H54 (cell line): ENCODE measurements around the gene IGFL1.
"Not testable (repeated sequence)": the region's sequence is repeated elsewhere in the genome, so short reads cannot be mapped to it uniquely, and the experiment has no call there.

Experiments used
- DNase-seq: peaks from one replicate; pipeline ENCODE4 v3.0.0; 2011; ENCODE audit warnings: low spot score, mixed read lengths; ENCODE audit not compliant: insufficient read length
- FAIRE-seq: peaks from 3 replicates; lab custom pipeline; 2011; peaks lifted over from hg19 to GRCh38; lab: Jason Lieb, UNC
- POLR2A ChIP-seq: IDR thresholded peaks from 2 replicates; pipeline ENCODE4 v1.6.1; 2011; ENCODE audit warnings: low read depth, mild to moderate bottlenecking, low read length

The IGFL1 gene

DNA sequence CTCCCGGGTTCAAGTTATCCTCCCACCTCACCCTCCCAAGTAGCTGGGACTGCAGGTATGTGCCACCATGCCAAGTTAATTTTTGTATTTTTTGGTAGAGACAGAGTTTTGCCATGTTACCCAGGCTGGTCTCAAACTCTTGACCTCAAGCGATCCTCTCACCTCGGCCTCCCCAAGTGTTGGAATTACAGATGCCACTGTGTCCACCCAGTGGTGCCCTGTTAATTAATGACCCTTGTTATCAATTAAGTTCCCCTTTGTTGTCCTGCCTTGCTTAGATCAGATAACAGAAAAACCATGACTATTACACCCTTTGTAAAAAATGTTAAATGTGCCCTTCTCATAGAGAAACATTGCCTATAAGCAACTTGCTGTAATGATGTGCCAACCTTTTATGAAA lies 34.4 kb upstream of the IGFL1 start:
- DNase-seq, result no peak
- no peak for FAIRE-seq
- TF ChIP-seq POLR2A, result no peak

GRCh38 chr19:46195919-46196318 lies 33.6 kb upstream of the IGFL1 start:
- not testable (repeated sequence) for FAIRE-seq

GRCh38 chr19:46196410-46197124 lies 33.0 kb upstream of the IGFL1 start:
- no peak for TF ChIP-seq POLR2A
- DNase-seq, result no peak
- FAIRE-seq, result no peak

More at GRCh38 chr19:46195919-46196318, 33.6 kb upstream of the IGFL1 start:
- DNase-seq, result not testable (repeated sequence)

- TF ChIP-seq POLR2A, result no peak
- no peak for FAIRE-seq
- no peak for DNase-seq
These were observed 32.0 kb upstream of the IGFL1 start for GRCh38 chr19:46197314-46198070.

DNA sequence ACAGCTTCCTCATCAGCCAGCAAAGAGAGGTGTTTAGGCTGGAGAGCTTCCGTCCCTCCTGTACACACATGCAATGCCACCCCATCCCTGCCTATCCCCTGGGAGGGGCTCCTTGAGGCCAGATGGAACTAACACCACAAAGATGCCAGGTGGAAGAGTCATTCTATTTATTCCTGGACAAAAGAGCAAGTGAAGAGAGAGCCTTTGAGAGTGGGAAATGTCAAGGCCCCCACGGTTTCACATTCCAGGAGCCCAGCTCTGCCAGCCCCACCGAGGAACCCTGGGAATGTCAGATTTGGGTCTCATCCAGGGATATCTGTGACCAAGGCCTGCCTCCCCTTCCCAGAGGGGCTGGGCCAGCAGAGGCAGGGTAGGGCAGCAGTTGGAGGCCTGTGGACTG lies 30.8 kb upstream of the IGFL1 start:
- DNase-seq (no peak), FAIRE-seq (no peak)
- no peak for TF ChIP-seq POLR2A

DNA sequence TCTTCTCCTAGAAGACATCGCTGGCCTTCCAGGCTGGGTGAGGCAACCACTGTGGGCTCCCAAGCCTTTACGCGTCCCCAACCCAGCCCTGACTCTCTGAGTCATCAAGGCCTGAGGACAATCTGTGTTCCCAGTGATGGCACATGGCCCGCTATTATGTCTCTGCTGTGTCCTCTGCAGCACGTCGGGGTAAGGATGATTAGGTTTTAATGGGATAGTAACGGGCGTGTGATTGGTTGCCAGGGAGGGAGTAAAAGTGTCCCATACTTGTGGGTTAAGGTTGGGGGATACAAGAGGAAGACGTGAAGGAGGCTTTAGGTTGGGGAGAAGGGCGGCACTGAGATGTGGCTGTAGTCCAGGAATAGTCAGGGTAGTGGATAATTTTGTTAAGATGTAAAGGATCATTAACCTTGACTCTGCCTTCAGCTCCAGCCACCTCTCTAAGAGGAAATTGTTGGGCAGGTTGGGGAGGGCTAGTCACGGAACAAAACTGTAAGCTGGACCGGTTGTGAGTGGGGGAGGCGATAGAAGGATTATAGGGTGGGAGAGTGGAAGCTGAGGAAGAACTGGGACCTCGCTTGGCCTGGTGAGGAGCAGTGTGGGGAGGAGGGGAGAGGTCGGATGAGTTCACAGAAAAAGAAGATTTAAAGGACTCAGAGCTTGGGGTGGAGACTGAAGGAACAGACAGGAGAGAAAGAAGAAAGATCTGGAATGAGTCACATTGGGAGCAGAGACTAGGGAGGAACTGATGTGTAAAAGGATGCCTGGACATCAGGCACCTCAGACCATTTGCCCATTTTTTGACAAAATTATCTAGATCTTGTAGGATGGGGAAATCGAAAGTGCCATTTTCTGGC lies 27.9 kb upstream of the IGFL1 start:
- DNase-seq (no peak), FAIRE-seq (no peak)
- TF ChIP-seq POLR2A, result no peak

GRCh38 chr19:46202426-46202825 lies 27.1 kb upstream of the IGFL1 start:
- DNase-seq, result no peak
- no peak for TF ChIP-seq POLR2A
- FAIRE-seq, result no peak

DNA sequence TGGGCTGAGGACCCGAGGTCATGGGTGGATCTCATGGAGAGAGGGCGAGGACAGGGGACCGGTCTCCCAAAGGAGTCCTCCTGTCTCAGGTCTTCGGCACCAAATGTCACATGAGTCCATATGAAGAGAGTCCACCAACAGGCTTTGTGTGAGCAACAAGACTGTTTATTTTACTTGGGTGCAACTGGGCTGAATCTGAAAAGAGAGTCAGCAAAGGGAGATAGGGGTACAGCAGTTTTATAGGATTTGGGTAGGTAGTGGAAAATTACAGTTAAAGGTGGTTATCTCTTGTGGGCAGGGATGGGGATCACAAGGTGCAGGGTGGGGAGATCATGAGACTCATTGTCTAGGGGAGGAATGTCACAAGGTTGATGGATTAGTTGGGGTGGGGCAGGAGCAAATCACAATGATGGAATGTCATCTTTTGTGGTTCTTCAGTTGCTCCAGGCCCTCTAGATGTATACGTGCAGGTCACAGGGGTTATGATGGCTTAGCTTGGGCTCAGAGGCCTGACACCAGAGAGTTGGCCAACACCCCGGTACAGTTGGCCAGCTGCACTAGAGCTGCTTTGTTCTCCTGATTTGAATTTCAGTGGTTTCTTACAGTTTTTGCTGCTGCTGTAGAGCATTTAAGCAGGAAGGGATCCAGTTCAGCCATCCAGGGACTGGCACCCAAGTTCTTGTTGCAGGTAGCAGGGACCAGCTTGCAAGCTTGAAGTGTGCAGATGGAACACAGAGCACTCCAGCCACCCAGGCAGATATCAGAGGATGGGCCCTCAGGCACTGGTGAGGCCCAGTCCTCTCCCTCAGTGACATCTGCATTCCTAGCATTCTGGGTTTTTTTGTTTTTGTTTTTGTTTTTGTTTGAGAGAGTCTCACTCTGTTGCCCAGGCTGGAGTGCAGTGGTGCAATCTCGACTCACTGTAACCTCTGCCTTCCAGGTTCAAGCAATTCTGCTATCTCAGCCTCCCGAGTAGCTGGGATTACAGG lies 26.4 kb upstream of the IGFL1 start:
- DNase-seq (no peak), FAIRE-seq (no peak)
- TF ChIP-seq POLR2A, result no peak

DNA sequence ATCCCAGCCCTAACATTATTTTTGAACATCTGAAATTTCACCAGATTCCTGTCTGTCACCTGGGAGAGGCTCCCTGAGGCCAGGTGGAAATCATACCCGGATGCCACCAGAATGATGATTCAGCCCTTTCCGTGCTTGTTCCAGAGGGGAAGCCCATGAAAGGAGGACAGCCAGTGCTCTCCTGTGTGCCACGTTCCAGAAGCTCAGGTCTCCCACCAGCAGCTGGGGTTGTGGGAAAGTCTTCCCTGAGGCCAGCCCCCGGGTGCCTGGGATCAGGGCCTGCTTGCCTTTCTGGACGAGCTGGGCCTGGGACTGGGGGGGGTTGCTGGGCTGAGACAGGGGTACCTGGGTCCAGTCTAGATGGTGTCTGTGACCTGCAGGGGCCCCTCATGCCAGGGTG lies 25.5 kb upstream of the IGFL1 start:
- FAIRE-seq (no peak), DNase-seq (no peak)
- TF ChIP-seq POLR2A, result no peak

DNA sequence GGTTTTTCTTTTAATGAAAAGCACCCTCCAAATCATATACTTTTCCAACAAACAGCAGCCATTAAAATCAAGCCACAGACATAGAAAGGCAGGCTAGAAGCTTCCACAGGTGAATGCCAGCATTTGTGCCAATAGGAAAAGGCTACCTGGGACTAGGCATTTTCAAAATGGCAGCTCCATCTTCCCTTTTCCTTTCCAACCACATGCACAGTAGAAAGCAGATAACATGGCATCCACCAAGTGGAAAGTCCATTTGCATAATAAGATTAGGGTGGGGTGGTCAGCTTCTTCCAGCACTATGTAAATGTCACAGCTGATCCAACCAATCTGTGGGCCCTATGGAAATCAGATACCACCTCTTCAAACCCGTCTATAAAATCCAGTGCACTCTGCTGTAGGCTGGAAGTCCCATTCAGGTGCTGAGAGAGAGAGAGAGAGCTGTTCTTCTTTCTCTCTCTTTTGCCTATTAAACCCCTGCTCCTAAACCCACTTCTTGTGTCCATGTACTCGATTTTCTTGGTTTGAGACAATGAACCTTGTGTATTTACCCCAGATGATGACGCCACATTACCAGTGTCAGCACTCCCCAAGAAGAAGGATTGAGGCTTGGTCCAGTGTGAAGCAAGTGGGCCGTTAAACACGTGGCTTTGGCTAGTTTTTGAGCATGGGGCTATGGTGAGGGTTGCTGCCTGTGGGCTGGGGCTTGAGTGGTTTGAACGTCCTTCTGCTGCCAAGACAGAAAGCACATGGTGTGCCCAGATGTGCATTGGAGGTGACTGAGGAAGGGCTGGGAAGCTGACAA lies 24.2 kb upstream of the IGFL1 start:
- FAIRE-seq, result no peak
- TF ChIP-seq POLR2A, result no peak
- no peak for DNase-seq

GRCh38 chr19:46206176-46206575 lies 23.4 kb upstream of the IGFL1 start:
- no peak for DNase-seq
- TF ChIP-seq POLR2A, result no peak
- FAIRE-seq, result no peak

DNA sequence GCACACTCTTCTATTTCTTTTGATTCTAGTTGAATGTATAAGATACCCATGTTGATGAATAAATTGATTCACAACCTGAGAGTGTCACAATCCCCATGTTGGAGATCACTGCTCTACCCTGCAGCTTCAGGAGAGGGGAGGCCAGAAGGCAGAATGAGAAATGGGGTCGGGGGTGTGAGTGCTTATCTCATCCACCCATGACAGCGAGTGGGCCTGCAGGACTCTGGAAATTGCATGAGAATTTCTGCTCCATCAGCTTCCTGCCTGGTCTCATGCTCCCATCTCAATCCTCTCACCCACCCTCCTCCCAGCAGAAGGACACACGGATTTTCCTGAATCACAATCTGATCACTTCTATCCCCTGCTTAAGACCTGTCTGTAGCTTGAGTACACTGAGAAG lies 22.9 kb upstream of the IGFL1 start:
- TF ChIP-seq POLR2A, result no peak
- no peak for FAIRE-seq
- no peak for DNase-seq

- FAIRE-seq, DNase-seq: not testable (repeated sequence)
These were observed 21.7 kb upstream of the IGFL1 start for GRCh38 chr19:46207858-46208257.
